Measurements from ENCODE around the gene GAK.

GAK gene

GRCh38 chr4:828641-829271 lies 103.4 kb downstream of the GAK start:
- peak; percentile 35 for DNase-seq (ENCODE audit: low read depth)

GRCh38 chr4:827209-828081 lies 104.7 kb downstream of the GAK start:
- no peak for DNase-seq (ENCODE audit: low read depth)

- no peak for DNase-seq (ENCODE audit: low read depth)
Observed at GRCh38 chr4:826508-827208, 105.5 kb downstream of the GAK start.

- DNase-seq (ENCODE audit: low read depth): no peak
Observed at GRCh38 chr4:825971-826330, 106.2 kb downstream of the GAK start, which contains the start of gene CPLX1. Gene CPLX1 (minus strand): TSS chr4:826129. CDS start chr4:824522, 1,607 bp downstream.

- DNase-seq (ENCODE audit: low read depth): peak; percentile 41
Observed at GRCh38 chr4:825063-825970, 106.8 kb downstream of the GAK start.

GRCh38 chr4:824461-825062 lies 107.6 kb downstream of the GAK start:
- peak; percentile 6 for DNase-seq (ENCODE audit: low read depth)

GRCh38 chr4:823761-824460 lies 108.2 kb downstream of the GAK start:
- no peak for DNase-seq (ENCODE audit: low read depth)

- no peak for DNase-seq (ENCODE audit: low read depth)
Observed at GRCh38 chr4:823176-823760, 108.8 kb downstream of the GAK start.

- DNase-seq (ENCODE audit: low read depth): no peak
Observed at GRCh38 chr4:822361-823175, 109.5 kb downstream of the GAK start.

GRCh38 chr4:821631-822030 lies 110.5 kb downstream of the GAK start:
- DNase-seq (ENCODE audit: low read depth): no peak

- DNase-seq (ENCODE audit: low read depth): no peak
Observed at GRCh38 chr4:821181-821591, 110.9 kb downstream of the GAK start.

- no peak for DNase-seq (ENCODE audit: low read depth)
Observed at GRCh38 chr4:820230-821172, 111.6 kb downstream of the GAK start.

GRCh38 chr4:819401-820229 lies 112.5 kb downstream of the GAK start:
- DNase-seq (ENCODE audit: low read depth): no peak

GRCh38 chr4:818106-818921 lies 113.8 kb downstream of the GAK start:
- no peak for DNase-seq (ENCODE audit: low read depth)

GRCh38 chr4:815464-816146 lies 116.5 kb downstream of the GAK start:
- DNase-seq (ENCODE audit: low read depth): no peak

GRCh38 chr4:814312-814850 lies 117.7 kb downstream of the GAK start:
- DNase-seq (ENCODE audit: low read depth): no peak
